Posterior cingulate gyrus (tissue), 11 donors: ENCODE measurements around the gene ORM2.

Experiments
- DNase-seq, 10 donors: peaks; one replicate each; pipeline versions ENCODE4 v3.0.0 to v3.0.0-alpha.2; 2020 to 2021; ENCODE audit warnings: mixed read lengths in 3 of 10
- intact Hi-C: fragments of 100-400 bp; cut with DNase I; formaldehyde crosslinking; loops from one replicate; pipeline ENCODE4 v1.15.1; 2023

The ORM2 gene

GRCh38 chr9:114364134-114365041 lies 34.7 kb downstream of the ORM2 start:
- DNase-seq = peak in 1 of 10 donors; percentile 41
- intact Hi-C loops = no loop called here

- DNase-seq = no peak
- intact Hi-C loops = no loop called here
Measured at GRCh38 chr9:114365194-114365593, 35.5 kb downstream of the ORM2 start.

GRCh38 chr9:114366334-114367128 lies 36.9 kb downstream of the ORM2 start:
- peak in 1 of 10 donors; percentile 65 for DNase-seq
- intact Hi-C loops = no loop called here

GRCh38 chr9:114367366-114367765 lies 37.7 kb downstream of the ORM2 start:
- peak in 1 of 10 donors; percentile 67 for DNase-seq
- intact Hi-C loops = no loop called here

- peak in 1 of 10 donors; percentile 66 for DNase-seq
- intact Hi-C loops = no loop called here
Measured at GRCh38 chr9:114367772-114368569, 38.3 kb downstream of the ORM2 start.

GRCh38 chr9:114369216-114370130 lies 39.8 kb downstream of the ORM2 start:
- intact Hi-C loops = no loop called here
- DNase-seq = peak in 1 of 10 donors; percentile 13

GRCh38 chr9:114370251-114370967 lies 40.7 kb downstream of the ORM2 start:
- peak in 1 of 10 donors; percentile 87 for DNase-seq
- intact Hi-C loops = no loop called here

GRCh38 chr9:114370968-114371320 lies 41.3 kb downstream of the ORM2 start:
- intact Hi-C loops = no loop called here
- DNase-seq = peak in 9 of 10 donors; percentile 71 to 98 (median 85)

- DNase-seq = peak in 1 of 10 donors; percentile 74
- intact Hi-C loops = no loop called here
Measured at GRCh38 chr9:114371343-114371944, 41.8 kb downstream of the ORM2 start.

GRCh38 chr9:114371973-114372917 lies 42.6 kb downstream of the ORM2 start:
- DNase-seq = peak in 1 of 10 donors; percentile 80
- intact Hi-C loops = no loop called here

- intact Hi-C loops = no loop called here
Measured at GRCh38 chr9:114372921-114373448, 43.3 kb downstream of the ORM2 start.

GRCh38 chr9:114373960-114374730 lies 44.5 kb downstream of the ORM2 start:
- intact Hi-C loops = loop anchor here (2.0 kb wide), 1 partner anchor 23 kb away; no protein-coding TSS in a partner anchor
- peak in 1 of 10 donors; percentile 46 for DNase-seq

More at GRCh38 chr9:114372921-114373448, 43.3 kb downstream of the ORM2 start:
- DNase-seq = peak in 2 of 10 donors; percentile 32 to 89

GRCh38 chr9:114374936-114375335 lies 45.3 kb downstream of the ORM2 start:
- intact Hi-C loops = loop anchor here (2.0 kb wide), 1 partner anchor 22 kb away; no protein-coding TSS in a partner anchor
- DNase-seq = peak in 1 of 10 donors; percentile 8

- intact Hi-C loops = loop anchor here (2.0 kb wide), 1 partner anchor 21 kb away; no protein-coding TSS in a partner anchor
- peak in 1 of 10 donors; percentile 21 for DNase-seq
Measured at GRCh38 chr9:114375386-114376175, 45.9 kb downstream of the ORM2 start.
